Stimulated activated CD4-positive, alpha-beta T cell treated with anti-CD3 and anti-CD28 coated beads, Interleukin-4, amount 100 ng/mL, for 1 hour (primary cell): ENCODE measurements around the gene GPR132.
"Not testable (repeated sequence)": the region's sequence is repeated elsewhere in the genome, so short reads cannot be mapped to it uniquely, and the experiment has no call there.

Experiments used
- DNase-seq: peaks from one replicate; pipeline ENCODE4 v3.0.0-alpha.2; 2020

GPR132 gene

GRCh38 chr14:105074601-105075053, 9.4 kb upstream of the GPR132 start:
- no peak for DNase-seq

GRCh38 chr14:105073720-105074600, 8.7 kb upstream of the GPR132 start:
- DNase-seq: no peak

- DNase-seq: no peak
These were observed 7.9 kb upstream of the GPR132 start for GRCh38 chr14:105072892-105073719.

GRCh38 chr14:105072381-105072861, 7.2 kb upstream of the GPR132 start:
- no peak for DNase-seq

GRCh38 chr14:105071942-105072341, 6.7 kb upstream of the GPR132 start:
- DNase-seq: no peak

GRCh38 chr14:105071326-105071725, 6.1 kb upstream of the GPR132 start:
- no peak for DNase-seq

GRCh38 chr14:105070760-105071137, 5.5 kb upstream of the GPR132 start:
- DNase-seq: no peak

GRCh38 chr14:105069871-105070759, 4.9 kb upstream of the GPR132 start:
- no peak for DNase-seq

- no peak for DNase-seq
These were observed 4.3 kb upstream of the GPR132 start for GRCh38 chr14:105069522-105069870.

- DNase-seq: no peak
These were observed 3.6 kb upstream of the GPR132 start for GRCh38 chr14:105068818-105069217.

GRCh38 chr14:105067969-105068301, 2.7 kb upstream of the GPR132 start:
- no peak for DNase-seq

- peak; percentile 66 for DNase-seq
These were observed 2.1 kb upstream of the GPR132 start for GRCh38 chr14:105067140-105067968.

GRCh38 chr14:105066240-105067071, 1.2 kb upstream of the GPR132 start:
- no peak for DNase-seq

- DNase-seq: no peak
These were observed 498 bp downstream of the GPR132 start for GRCh38 chr14:105064721-105065143.

- DNase-seq: no peak
These were observed 1.2 kb downstream of the GPR132 start for GRCh38 chr14:105064001-105064400.

- not testable (repeated sequence) for DNase-seq
These were observed 1.7 kb downstream of the GPR132 start for GRCh38 chr14:105063506-105063905.

- no peak for DNase-seq
These were observed 2.2 kb downstream of the GPR132 start for GRCh38 chr14:105063056-105063455.

GRCh38 chr14:105062048-105062433, 3.2 kb downstream of the GPR132 start:
- DNase-seq: no peak

GRCh38 chr14:105061428-105062047, 3.7 kb downstream of the GPR132 start:
- DNase-seq: peak; percentile 75

GRCh38 chr14:105060751-105061427, 4.3 kb downstream of the GPR132 start:
- DNase-seq: no peak
